ENCODE results near the gene PRELP.

PRELP gene

DNA sequence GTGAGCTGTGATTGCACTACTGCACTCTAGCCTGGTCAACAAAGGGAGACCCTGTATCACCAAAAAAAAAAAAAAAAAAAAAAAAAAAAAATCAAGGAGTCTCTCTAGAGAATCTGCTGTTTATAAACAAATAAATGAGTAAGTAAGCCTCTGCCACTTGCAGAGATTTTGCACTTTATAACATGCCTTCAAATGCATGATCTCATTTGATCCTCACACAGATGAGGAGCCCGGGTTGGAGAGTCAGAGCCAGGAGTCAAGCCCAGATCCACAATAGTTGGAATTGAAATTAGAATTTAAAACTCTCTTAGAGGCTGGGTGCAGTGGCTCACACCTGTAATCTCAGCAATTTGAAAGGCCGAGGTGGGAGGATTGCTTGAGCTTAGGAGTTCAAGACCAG lies 4.0 kb downstream of the PRELP start:
- peak; percentile 23 for DNase-seq

DNA sequence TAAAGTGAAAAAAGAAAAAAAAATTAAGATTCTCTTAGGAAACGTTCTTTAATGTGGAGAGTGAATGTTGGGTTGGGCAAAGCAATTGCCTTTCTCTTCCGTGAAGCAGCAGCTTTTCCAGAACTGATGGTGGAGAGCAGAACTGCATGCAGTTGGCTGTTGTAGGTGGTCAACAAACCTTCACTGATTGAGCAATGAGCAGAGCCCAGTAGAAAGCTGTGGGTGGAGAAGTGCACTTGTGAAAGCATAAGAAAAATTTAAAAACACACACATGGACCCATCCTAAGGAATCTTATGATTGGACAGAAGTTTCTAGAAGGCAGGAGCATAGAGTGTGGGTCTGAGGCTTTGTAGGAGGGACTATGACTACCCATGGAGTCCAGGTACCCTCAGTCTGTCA lies 4.5 kb downstream of the PRELP start:
- DNase-seq: peak; percentile 31

- DNase-seq: peak; percentile 92
These were observed 5.0 kb downstream of the PRELP start for GRCh38 chr1:203480525-203481084.

DNA sequence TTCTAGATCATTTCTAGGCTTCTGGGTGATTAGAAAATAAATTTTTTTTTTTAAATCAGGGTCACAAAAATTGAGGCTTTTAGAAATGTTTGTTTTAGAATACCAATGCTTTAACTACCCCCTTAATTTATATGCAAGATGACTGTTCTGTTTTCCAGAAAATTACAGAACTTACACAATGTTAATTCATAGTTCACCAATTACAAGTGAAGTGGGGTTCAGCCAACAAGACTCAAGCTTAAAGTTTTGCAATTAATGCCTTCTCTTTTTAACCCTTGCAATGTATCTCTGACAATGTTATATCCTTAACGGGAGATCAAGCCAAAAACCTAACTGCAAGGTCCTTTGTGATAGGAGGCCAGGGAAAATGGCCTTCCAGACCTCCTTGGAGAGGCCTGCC lies 5.6 kb downstream of the PRELP start:
- peak; percentile 10 for DNase-seq

DNA sequence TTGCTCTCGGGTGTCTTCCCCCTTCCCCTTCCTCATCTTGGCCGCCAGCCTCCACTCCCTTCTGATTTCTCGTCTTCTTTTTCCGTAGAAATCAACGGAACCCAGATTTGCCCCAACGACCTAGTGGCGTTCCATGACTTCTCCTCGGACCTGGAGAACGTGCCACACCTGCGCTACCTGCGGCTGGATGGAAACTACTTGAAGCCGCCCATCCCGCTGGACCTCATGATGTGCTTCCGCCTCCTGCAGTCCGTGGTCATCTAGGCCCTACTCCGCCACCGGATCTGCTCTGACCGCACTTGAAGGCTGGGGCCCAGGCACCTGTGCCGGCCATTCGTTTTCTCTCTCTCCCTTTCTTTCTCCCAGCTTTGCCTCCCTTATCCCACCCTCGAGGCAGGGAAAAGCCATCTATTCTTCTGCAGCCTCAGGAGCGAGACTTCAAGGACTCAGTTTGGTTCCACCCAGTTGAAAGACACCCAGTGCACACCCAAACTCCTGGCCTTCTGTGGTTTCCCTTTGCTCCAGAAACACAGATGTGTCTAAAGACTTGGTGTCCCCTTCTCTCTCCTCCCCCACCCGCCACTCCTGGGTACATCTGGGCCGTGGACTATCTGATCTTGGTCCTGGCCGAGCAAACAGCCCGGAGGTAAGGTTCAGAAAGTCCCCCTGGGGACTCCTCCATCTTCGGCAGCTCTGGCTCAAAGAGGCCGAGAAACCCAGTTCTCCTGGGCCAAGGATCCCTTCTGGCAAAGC lies 11.2 kb downstream of the PRELP start:
- no peak for DNase-seq

- DNase-seq: no peak
These were observed 12.9 kb downstream of the PRELP start for GRCh38 chr1:203488539-203488938.

DNA sequence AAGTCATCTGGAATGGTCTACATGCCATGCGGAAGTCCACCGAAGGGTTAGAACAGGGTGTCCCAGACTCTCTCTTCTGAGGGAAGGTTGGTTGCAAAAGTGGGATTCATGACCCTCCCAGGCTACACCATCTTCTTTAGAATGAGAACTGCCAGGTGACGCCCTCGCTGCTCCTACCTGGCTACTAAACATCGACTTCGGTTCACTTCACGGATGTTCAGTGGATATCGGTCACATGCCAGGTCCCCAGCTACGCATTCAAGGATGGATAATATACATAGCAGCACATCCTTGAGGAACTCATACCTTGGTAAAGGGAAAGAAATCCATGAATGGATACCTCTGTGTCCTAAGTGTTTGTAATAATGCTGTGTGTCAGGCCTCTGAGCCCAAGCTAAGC lies 15.0 kb downstream of the PRELP start:
- DNase-seq: no peak

GRCh38 chr1:203491664-203492063 lies 16.1 kb downstream of the PRELP start:
- DNase-seq: no peak

DNA sequence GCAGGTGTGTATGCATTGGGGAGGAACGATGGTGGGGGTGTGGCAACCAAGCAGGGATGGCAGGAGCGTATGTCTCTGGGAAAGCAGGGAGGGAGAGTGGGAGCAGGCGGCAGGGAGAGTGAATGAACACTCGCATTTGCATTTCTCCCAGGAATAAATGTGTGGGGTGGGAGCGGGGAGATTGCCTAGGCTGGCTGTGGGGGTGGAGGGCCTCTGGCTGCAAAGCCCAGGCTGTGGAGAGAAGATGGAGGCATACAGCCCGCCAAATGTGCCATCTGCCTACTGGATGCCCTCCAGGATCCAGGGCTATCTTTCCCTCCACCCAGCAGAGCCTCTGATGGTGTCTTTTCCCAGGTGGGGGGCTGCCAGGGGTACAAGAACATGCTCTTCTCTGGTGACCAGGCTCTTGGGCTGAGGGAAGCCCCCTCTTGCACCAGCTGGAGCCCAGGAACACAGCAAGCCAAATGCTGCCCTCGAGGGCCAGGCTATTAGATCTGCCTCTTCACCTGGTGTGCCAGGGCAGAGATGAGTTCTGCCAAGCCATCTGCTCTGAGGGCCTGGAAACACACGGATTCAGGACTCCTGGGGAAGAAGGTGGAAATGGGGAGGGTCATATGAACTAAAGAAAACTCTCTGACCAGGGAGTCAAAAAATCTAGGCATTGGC lies 16.6 kb downstream of the PRELP start:
- no peak for DNase-seq

GRCh38 chr1:203492748-203493130 lies 17.1 kb downstream of the PRELP start:
- DNase-seq: no peak

GRCh38 chr1:203493901-203494300 lies 18.3 kb downstream of the PRELP start, which contains the start of gene OPTC:
Gene OPTC, plus strand, starts transcription at chr1:203494153. Its CDS starts 1,853 bp downstream, at chr1:203496006.
- no peak for DNase-seq

- no peak for DNase-seq
These were observed 20.2 kb downstream of the PRELP start for GRCh38 chr1:203495845-203496244.

DNA sequence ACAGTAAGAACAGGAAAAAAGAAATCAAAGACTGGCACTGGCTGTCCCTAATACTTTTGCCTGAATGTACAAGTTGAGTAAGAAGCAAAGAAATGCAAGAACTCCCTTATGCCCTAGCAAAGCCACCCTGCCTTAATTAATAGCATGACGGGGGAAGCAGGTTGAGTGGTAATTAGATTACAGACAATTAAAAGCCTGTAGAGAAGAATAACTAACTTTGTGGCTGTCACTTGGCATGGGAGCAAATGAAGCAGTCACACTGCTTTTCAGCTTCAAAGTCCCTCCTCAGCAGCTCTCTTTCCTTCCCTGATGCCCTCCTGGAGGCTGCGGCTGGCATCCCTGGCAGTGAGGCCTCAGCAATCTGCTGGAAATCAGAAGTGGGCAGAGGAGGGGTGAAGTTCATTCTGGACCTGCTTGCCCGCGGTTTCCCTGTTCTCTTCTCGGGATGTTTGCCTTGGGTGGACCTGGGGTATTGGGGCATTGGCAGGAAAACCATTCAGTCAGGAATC lies 21.7 kb downstream of the PRELP start:
- no peak for DNase-seq

- no peak for DNase-seq
These were observed 24.2 kb downstream of the PRELP start for GRCh38 chr1:203499643-203500278.

DNA sequence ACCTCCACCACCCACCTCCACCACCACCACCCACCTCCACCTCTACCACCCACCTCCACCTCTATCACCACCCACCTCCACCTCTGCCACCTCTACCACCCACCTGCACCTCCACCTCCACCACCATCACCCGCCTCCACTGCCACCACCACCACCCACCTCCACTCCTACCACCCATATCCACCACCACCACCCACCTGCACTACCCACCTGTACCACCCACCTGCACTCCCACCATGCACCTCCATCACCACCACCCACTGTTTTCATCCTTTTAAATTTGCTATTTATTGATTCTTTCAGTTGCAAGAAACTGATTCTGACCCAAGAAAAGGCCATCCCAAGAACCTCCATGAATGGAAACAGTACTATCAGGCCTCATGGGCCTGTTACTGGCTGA lies 24.7 kb downstream of the PRELP start:
- no peak for DNase-seq

- DNase-seq: no peak
These were observed 28.2 kb downstream of the PRELP start for GRCh38 chr1:203503836-203504235.

DNA sequence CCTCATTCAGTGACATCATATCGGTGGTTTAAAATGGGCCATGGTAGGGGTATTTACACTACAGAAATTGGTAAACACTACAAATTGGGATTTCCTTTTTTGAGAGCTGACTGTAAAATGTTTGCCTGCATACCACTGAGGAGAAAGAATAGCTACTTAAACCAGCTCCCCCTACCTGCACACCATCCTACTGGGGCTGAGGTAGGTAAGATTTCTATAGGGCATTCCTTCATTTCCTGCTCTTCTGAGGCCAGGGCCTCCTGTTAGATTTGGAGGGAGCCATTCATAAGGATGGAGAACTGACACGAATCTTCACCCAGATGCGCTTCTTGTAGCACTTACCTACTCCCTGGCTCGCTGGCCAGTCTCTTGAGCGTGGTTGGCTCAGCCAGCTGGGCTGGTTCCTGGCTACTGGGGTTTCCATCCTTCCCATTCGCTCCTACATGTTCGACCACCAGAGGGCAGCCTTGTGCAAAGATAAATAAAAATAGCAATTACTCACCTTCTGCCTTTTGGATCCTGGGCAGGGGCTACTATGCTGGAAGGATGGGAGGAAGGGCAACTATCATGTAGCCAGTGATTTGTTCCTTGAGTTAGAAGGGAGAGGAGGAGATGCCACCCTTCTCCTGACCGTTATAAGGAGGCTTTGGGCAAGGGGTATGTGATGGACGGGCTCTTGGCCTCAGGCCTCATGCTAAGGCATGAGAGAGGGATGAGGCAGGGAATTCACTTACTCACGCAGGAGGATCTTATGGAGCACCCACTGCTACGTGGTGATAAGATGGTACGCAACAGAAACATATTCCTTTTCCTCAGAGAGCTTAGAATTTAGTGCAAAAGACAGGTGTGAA lies 29.0 kb downstream of the PRELP start:
- peak; percentile 67 for DNase-seq

DNA sequence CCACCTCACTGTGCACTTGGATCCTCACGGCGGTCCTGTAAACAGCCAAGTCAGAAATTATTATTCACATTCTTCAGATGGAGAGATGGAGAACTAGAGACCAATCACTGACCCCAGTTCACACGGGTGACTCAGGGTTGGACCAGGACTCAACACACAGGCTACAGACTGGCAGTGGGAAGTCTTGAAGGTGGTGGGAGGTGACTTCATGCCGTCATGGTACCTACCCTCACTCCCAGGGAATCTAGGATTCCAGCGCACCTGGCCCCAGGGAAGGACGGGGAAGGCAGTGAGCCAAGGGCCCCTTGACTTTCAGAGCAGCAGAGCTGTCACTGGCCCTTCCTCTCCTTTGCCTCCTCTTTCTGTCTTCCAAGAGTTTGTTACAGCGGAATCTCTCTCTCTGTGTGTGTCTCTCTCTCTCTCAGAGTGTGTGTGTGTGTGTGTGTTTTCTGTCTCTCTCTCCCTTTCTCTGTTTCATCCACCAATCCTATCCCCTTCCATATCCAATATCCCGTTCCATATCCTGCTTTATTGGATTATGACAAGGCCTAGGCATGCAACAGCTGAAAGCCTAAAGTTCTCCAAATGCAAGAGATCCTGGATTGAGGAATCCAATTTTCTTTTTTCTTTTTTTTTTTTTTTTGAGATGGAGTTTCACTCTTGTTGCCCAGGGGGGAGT lies 30.1 kb downstream of the PRELP start:
- DNase-seq: no peak

DNA sequence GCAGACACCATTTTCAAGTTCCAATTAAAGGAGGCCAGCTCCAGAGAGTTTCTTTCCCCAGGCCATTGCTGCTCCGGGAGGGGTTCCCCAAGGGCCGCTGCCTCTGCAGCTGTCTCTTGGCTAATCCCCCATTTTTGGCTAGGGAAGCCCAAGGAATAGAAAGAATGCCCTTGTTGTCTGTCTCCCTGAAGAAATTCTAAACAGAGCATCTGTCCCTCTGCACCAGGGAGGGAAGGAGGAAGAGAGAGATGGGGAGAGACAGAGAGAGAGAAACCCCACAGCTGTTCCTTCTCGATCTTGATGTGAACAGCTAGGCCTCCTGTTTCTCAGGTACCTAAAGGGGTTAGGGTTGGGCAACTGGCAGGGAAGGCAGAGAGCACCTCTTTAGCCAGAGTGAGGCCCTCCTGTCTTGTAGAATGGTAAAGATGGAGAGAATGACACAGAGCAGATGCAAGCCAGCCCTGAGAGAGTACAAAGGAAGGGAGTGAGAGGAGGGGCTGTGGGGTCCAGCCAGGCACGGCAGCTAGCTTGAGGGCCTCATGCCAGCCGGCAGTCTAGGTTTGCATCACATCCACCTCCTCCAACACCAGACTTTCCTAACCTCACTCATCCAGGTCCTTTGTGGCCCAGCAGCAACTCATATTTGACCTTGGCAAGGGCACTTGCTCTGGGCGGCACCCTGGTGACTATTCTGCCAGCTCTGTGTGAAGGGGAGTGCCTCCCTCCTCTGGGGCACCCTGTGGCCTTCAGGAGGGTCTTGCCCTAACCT lies 31.4 kb downstream of the PRELP start:
- no peak for DNase-seq

- no peak for DNase-seq
These were observed 32.2 kb downstream of the PRELP start for GRCh38 chr1:203507759-203508158.

DNA sequence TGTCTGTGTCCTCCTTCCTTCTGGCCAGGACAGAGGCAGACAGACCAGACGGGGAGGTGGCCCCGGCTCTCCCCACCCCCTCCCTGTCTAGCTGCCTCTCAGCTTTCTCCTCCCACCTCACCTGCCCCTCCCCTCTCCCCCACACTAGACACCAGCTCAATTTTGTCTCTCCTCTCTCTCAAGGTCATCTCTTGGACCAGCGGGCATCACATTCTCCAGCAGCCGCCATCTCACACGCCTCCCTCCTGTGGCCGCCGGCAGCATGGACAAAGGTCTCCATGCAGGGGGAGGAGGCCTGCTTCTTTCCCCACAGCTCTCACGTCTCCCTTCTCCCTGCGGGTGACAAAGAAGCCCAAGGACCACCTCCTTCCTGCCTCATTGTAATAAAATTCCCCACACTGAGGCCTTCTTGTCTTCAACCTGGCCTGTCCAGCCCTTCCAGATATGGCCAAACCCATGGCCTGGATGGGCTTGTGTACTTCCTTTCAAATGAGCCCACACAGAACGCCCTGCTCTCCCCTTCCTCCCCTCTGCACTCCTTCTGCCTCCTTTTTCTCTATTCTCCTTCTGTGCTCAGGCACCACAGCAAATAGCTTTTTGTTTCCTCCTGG lies 33.0 kb downstream of the PRELP start:
- DNase-seq: no peak

Data from HCEC 1CT (cell line).